GM12878 (cell line): ENCODE measurements around the gene IL4. TPM values are rescaled to one million over a fixed set of nuclear protein-coding genes. Genes with fewer than 3 reads are reported as not detected.
A peak's percentile ranks its signal among the peaks of the same experiment; 100 is the strongest.

Experiments used
- CBFB ChIP-seq: IDR thresholded peaks from 2 replicates; pipeline ENCODE4 v1.6.1; 2016; ENCODE audit warnings: antibody characterized with exemption, low read depth
- IKZF2 ChIP-seq, 2 experiments: fragments of 450-650 bp; IDR thresholded peaks; 2 replicates each; pipeline ENCODE4 v1.6.1; 2017; ENCODE audit warnings: mild to moderate bottlenecking in 2 of 2, moderate library complexity in 2 of 2
- MEF2A ChIP-seq: IDR thresholded peaks from 2 replicates; pipeline ENCODE4 v1.6.1; 2011; ENCODE audit warnings: low read depth, mild to moderate bottlenecking, low read length, moderate library complexity; ENCODE audit not compliant: insufficient read depth
- NR2C1 ChIP-seq: fragments of 450-650 bp; IDR thresholded peaks from 2 replicates; pipeline ENCODE4 v1.6.1; 2017; ENCODE audit warnings: antibody characterized with exemption, mild to moderate bottlenecking, moderate library complexity
- PML ChIP-seq: IDR thresholded peaks from 2 replicates; pipeline ENCODE4 v1.6.1; 2012; ENCODE audit warnings: low read length, inconsistent platforms
- RB1 ChIP-seq: fragments of 450-650 bp; formaldehyde crosslinking; IDR thresholded peaks from 2 replicates; pipeline ENCODE4 v1.6.1; 2017; ENCODE audit warnings: mild to moderate bottlenecking, borderline replicate concordance
- SMAD1 ChIP-seq: fragments of 450-650 bp; IDR thresholded peaks from 2 replicates; pipeline ENCODE4 v1.6.1; 2018; ENCODE audit warnings: mild to moderate bottlenecking, low read depth; ENCODE audit not compliant: partially characterized antibody
- polyA plus RNA-seq, 11 experiments: library from polyadenylated mRNA; depleted of rRNA in 4 of 11; unstranded in 6 of 11; stranded (reverse) in 5 of 11; fragments of >200 nt; fragmentation: Nextera tagmentation in 4 of 11; fragmentation: Illumina TruSeq in 1 of 11; extraction: Ambion mirVana in 4 of 11; extraction: Trizol in 1 of 11; gene quantifications; 1 replicate in 1 of 11; 2 replicates in 10 of 11; pipeline versions ENCODE4 v1.2.1 to v1.2.3, GENCODE V29; 2011 to 2016; ENCODE audit warnings: inconsistent platforms in 2 of 11, missing spikeins in 2 of 11, low read depth in 1 of 11
- total RNA-seq, 4 experiments: library from RNA; depleted of rRNA in 3 of 4; stranded (reverse); fragments of >200 nt in 3 of 4; fragmentation: Illumina TruSeq in 1 of 4; extraction: Trizol in 1 of 4; gene quantifications; 2 replicates each; pipeline versions ENCODE4 v1.2.1 to v1.2.3, GENCODE V29; 2013 to 2021
- TF ChIP-seq, protein P1 (sequence below): fragments of 450-650 bp; IDR thresholded peaks from 2 replicates; pipeline ENCODE4 v1.6.1; 2017; ENCODE audit warnings: mild to moderate bottlenecking, low read depth, inconsistent platforms; ENCODE audit not compliant: poor library complexity, severe bottlenecking
- TF ChIP-seq, protein P2 (sequence below), 3 experiments: IDR thresholded peaks in 2 of 3; conservative IDR thresholded peaks in 1 of 3; 2 replicates each; pipeline ENCODE4 v1.5.1; 2011; ENCODE audit warnings: low read depth in 3 of 3, low read length in 3 of 3, mild to moderate bottlenecking in 3 of 3, control low read depth in 2 of 3, moderate library complexity in 2 of 3, inconsistent platforms in 1 of 3, mixed read lengths in 1 of 3; ENCODE audit not compliant: control insufficient read depth in 2 of 3, insufficient read depth in 1 of 3; ENCODE audit errors: extremely low read depth in 1 of 3
- TF ChIP-seq, protein P3 (sequence below): fragments of 150-350 bp; IDR thresholded peaks from 2 replicates; pipeline ENCODE4 v1.6.1; 2014; ENCODE audit warnings: mild to moderate bottlenecking, low read depth, low read length
- TF ChIP-seq, protein P4 (sequence below): fragments of 450-650 bp; IDR thresholded peaks from 2 replicates; pipeline ENCODE4 v1.6.1; 2016; ENCODE audit warnings: mild to moderate bottlenecking

IL4 gene
- total and polyA plus RNA-seq, 10 of the 15 experiments (the other 5 are each of a cell fraction or from before 2014, with no cell fraction given): 0.20 to 0.80 (median 0.50) TPM; not detected in 7

DNA sequence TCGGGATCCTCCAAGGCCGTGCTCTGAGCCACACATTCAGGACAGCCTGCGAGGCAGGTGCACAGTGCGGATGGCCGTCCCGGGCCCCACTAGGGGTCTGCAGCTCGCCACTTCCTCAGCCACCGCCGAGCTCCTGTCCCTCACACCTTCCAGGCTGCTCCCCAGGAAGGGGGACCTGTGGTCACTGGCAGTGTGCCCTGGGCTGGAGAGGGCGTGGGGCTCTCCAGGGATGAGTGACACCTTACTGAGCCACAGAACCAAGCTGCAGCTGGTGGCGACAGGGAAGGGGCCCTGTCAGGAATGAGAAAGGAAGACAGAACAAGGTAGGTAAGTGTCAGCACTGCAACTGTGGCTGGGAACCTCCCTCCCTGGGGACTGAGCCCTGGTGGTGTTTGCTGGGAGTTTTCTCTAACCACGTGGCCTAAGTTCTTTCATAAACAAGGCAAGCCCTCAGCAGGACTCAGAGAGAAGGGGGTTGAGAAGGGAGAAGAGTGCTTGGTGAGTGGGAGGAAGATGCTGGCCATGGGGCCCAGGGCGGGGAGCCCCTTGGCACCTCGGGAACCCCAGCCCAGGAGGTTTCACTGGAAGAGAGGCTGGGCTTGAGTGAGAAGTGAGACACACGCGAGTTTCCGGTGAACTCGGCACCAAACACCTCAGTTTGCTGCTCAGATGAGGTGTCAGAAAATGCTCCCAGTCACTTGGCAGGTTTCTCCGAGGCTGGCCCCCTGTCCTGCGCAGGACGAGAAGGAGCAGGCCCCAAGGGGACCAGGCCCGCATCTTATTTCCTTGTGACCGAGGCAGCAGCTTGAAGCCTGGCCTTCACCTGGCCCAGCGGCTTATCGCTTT lies 10.6 kb upstream of the IL4 start (continued):
- TF ChIP-seq MEF2A: 0 out of 2 replicates have a peak, but pooled peaks have one; percentile 28
- TF ChIP-seq, protein P1, sequence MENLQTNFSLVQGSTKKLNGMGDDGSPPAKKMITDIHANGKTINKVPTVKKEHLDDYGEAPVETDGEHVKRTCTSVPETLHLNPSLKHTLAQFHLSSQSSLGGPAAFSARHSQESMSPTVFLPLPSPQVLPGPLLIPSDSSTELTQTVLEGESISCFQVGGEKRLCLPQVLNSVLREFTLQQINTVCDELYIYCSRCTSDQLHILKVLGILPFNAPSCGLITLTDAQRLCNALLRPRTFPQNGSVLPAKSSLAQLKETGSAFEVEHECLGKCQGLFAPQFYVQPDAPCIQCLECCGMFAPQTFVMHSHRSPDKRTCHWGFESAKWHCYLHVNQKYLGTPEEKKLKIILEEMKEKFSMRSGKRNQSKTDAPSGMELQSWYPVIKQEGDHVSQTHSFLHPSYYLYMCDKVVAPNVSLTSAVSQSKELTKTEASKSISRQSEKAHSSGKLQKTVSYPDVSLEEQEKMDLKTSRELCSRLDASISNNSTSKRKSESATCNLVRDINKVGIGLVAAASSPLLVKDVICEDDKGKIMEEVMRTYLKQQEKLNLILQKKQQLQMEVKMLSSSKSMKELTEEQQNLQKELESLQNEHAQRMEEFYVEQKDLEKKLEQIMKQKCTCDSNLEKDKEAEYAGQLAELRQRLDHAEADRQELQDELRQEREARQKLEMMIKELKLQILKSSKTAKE: peak; percentile 82
- TF ChIP-seq, protein P2, sequence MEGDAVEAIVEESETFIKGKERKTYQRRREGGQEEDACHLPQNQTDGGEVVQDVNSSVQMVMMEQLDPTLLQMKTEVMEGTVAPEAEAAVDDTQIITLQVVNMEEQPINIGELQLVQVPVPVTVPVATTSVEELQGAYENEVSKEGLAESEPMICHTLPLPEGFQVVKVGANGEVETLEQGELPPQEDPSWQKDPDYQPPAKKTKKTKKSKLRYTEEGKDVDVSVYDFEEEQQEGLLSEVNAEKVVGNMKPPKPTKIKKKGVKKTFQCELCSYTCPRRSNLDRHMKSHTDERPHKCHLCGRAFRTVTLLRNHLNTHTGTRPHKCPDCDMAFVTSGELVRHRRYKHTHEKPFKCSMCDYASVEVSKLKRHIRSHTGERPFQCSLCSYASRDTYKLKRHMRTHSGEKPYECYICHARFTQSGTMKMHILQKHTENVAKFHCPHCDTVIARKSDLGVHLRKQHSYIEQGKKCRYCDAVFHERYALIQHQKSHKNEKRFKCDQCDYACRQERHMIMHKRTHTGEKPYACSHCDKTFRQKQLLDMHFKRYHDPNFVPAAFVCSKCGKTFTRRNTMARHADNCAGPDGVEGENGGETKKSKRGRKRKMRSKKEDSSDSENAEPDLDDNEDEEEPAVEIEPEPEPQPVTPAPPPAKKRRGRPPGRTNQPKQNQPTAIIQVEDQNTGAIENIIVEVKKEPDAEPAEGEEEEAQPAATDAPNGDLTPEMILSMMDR (IDR thresholded peaks at IDR 0.05 in 2 of 3, conservative IDR thresholded peaks at IDR 0.05 in 1 of 3; ENCODE audit: control insufficient read depth in 2 of 3, extremely low read depth in 1 of 3, insufficient read depth in 1 of 3, low read depth in 3 of 3, low read length in 3 of 3): 0 out of 6 replicates have a peak, but pooled peaks of 2 of the 3 experiments have one; percentile 1 to 2
- TF ChIP-seq RB1: peak; percentile 99
- peak; percentile 75; the same call in 1 of the 2 replicates for TF ChIP-seq CBFB
- TF ChIP-seq, protein P3, sequence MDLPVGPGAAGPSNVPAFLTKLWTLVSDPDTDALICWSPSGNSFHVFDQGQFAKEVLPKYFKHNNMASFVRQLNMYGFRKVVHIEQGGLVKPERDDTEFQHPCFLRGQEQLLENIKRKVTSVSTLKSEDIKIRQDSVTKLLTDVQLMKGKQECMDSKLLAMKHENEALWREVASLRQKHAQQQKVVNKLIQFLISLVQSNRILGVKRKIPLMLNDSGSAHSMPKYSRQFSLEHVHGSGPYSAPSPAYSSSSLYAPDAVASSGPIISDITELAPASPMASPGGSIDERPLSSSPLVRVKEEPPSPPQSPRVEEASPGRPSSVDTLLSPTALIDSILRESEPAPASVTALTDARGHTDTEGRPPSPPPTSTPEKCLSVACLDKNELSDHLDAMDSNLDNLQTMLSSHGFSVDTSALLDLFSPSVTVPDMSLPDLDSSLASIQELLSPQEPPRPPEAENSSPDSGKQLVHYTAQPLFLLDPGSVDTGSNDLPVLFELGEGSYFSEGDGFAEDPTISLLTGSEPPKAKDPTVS: no peak
- TF ChIP-seq NR2C1: no peak
- TF ChIP-seq, protein P4, sequence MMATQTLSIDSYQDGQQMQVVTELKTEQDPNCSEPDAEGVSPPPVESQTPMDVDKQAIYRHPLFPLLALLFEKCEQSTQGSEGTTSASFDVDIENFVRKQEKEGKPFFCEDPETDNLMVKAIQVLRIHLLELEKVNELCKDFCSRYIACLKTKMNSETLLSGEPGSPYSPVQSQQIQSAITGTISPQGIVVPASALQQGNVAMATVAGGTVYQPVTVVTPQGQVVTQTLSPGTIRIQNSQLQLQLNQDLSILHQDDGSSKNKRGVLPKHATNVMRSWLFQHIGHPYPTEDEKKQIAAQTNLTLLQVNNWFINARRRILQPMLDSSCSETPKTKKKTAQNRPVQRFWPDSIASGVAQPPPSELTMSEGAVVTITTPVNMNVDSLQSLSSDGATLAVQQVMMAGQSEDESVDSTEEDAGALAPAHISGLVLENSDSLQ: peak; percentile 97
- TF ChIP-seq IKZF2 (IDR thresholded peaks at IDR 0.05): peak; percentile 98 to 99
- TF ChIP-seq PML: no peak
- TF ChIP-seq SMAD1: peak; percentile 96
